GM18499 (cell line): ENCODE results near the gene TMEM250.
"Not testable (repeated sequence)": the region's sequence is repeated elsewhere in the genome, so short reads cannot be mapped to it uniquely, and the experiment has no call there.

Experiments used
- ATAC-seq: cut with Tn5 transposase; IDR thresholded peaks from one replicate; pipeline ENCODE4 v1.9.1; 2021; ENCODE audit warnings: moderate number of reproducible peaks; ENCODE audit not compliant: insufficient read depth, unreplicated experiment

The TMEM250 gene, protein sequence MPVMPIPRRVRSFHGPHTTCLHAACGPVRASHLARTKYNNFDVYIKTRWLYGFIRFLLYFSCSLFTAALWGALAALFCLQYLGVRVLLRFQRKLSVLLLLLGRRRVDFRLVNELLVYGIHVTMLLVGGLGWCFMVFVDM

DNA sequence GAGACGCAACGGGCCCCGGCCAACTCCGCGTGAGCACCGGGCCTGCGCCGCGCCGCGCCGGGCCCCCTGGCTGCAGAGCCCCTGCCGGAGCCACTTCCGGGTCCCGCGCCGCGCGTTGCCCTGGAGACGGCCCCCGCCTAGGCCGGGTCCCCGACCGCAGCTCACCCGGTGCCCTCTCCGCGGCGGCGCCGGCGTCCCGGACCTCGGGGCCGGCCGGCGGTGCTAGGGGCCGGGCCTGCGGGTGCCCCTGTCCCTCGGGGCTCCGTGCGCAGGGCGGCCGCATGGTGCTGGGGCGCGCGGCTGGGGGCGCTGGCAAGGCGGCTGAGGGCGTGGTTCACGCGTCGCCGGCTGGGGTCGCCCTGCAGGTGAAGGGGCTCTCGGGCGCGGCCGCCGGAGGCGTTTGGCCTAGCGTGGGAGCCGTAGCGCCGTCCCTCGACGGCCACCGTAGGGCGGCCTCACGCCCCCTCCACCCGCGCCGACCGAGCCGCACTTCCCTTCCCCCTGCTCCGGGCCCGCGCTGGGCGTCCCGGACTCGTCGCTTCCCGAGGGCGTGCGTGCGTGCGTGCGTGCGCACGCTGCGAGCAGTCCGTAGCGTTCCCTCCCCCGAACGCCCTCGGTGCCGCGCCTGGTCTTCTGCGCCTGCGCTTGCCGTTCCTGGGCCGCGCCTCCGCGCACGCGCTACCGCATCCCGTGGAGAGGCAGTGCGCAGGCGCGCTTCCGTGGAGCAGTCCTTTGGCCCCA lies at the start of gene TMEM250:
Gene TMEM250 (minus strand): TSS at position 556 of the 741 bp plus-strand sequence. CDS start 1,975 bp downstream, outside the sequence.
- ATAC-seq = peak; percentile 38

DNA sequence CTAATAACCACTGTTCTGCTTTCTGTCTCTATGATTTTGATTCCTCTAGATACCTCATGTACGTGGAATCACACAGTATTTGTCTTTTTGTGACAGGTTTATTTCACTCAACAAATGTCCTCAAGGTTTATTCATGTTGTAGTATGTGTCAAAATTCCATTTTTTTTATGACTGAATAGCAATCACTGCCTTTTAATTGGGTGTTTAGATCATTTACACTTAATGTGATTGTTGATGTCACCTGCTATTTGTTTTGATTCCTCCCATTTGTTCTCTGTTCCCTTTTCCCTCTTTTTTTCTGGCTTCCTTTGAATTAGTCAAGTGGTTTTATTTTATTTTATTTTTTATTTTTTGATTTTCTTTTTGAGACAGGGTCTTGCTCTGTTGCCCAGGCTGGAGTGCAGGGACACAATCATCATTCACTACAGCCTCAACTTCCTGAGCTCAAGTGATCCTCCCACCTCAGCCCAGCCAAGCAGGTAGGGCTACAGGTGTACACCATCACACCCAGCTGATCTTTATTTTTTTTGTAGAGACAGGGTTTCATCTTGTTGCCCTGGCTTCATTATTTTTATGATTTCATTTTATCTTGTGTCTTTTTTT lies 44.7 kb upstream of the TMEM250 start:
- ATAC-seq = no peak

DNA sequence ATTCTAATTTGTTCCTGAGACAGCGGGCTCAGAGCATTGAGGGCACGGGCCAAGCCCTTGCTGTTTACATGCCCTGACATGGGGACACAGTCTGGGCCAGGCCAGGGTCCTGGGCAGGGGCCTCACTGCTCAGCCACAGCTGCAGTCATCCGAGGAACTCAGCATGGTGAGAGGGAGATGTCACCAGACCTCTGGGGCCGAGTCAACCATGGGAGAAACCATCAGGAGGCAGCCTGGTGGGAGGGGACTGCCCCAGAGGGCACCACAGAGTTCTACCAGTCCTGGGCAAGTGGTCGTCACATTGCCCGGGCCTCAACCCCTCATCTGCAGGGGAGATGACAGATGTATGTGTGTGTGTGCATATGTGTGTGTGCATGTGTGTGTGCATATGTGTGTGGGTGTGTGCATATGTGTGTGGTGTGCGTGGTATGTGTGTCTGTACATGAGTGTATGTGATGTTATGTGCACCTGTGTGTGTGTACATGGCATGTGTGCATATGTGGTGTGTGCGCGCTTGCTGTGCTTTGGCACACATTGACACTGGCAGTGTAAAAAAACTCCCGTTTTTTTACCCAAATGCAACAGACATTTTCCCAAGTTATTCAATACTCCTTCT lies 42.4 kb upstream of the TMEM250 start:
- ATAC-seq = no peak

DNA sequence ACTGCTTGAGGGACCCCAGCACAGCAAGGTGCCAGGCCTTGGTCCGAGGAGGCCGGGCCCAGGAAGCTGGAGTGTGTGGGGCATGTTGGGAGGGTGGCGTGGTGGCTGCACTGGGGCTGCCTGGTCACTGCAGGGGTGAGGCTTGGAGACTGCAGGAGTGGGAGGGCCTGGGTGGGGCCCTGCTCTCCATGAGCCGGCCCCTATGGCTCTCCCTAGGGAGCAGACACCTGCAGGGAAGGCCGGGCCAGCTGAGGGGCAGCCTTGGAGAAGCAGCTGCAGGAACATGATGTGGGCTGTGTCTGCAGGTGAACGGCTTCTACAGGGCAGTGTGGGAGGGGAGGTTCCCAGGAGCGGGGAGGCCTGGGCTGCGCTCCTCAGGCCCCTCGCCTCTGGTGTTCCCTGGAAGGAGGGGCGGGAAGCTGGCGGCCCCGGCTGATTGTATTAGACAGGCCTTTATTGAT lies 41.7 kb upstream of the TMEM250 start:
- ATAC-seq = no peak

DNA sequence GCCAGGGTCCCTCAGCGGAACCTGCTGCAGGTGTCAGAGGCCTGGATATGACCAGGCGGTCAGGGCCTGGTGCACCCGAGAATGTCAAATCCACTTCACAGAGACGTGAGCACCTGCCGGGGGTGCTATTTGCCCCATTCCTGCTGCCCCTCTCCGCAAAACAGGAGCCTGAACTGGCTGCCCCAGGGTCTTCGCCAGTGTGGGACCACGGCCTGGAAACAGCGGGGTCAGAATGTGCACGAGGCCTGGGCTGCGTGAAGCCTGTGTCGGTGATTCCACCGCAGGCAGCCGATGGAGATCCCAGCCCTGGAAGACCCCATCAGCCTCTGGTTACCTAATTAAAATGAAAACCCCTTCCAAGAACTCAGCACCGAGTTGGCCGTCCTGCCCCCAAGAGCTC lies 41.2 kb upstream of the TMEM250 start:
- no peak for ATAC-seq

DNA sequence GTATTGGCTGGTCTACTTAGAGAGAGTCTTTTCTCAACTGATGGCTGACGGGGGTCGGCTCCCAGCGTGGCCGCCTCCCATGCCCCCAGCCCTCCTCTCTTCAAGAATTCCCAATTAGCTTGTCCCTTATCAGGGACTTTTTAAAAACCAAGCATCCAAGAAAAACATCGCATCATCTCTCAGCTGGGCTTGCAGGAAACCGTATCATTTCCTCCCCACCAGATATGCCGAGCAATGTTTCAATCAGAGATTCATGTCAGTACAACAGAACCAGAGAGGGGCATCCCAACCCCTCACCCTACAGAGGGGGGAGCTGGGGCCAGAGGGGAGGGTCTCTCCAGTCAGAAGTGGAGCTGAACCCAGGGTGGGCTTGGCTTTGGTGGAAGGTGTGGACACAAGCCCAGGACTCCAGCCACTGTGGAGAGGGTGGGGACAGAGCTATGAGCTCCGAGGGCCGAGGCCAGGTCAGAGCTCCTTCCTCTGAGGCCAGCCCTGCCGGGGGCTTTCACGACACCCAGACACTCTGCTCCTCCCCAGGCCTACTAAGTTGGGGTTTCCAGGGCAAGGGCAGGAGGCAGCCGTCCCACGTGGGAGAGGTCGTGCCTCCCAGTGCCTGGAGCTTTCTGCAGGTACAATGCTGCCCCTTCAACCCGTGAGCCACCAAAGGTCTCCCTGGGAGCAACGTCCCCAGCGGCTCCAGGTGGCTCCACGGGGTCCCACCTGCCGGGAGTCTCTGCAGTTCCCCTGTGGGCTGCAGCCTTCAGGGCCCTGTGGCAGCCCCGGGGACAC lies 39.0 kb upstream of the TMEM250 start:
- ATAC-seq = no peak

DNA sequence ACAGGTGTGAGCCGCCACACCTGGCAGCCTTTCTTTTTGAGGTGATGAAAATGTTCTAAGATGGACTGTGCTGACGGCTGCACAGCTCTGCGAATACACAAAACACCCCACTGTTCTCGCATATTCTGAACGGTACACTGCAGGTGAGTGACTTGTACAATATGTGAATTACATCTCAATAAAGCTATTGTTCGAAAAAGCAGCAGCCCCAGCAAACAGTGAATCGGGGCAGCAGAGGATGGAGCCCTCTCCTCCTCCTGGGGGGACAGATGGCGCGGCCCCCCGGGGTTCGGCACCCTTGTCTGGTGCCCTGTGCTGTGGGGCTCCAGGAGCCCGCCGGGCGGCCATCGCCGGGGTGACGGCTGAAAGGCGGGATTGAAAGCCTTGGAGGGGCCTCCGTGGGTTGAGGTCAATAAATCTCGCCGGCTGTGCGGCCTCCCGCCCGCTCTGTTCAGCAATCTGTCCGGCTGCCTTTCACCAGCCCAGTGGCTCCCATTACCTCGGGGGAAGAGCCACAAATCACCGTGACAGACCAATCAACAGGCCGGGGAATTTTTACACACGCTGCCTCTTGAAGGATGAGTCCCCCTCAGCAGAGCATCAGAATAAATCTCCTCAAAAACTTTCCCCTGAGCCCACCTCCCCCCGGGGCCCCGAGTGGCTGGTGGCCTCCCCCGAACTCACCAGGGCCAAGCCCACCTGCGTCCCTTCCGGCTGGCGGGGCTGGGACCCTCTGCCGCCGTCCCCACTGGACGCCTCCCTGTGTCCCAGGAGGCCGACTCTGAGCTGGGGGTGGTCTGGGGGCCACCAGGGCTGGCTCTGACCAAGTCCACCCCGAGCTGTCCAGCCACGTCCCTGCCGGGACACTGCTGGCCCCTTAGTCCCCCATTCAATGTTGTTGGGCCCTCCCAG lies 37.8 kb upstream of the TMEM250 start:
- no peak for ATAC-seq

DNA sequence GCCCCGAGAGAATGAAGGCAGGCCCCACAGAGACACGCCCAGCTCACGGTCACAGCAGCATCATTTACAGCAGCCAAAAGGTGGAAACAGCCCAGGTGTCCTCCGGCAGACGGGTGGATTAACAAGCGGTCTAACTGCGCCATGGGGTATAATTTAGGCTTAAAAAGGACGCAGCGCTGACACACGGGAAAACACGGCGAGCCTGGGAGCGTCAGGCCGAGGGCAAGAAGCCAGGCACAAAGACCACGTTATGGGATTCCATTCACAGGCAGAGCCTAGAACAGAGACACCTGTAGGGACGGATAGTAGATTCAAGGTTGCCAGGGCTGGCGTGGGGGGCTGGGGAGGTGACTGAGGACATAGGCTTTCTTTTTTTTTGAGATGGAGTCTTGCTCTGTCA lies 36.9 kb upstream of the TMEM250 start:
- no peak for ATAC-seq

DNA sequence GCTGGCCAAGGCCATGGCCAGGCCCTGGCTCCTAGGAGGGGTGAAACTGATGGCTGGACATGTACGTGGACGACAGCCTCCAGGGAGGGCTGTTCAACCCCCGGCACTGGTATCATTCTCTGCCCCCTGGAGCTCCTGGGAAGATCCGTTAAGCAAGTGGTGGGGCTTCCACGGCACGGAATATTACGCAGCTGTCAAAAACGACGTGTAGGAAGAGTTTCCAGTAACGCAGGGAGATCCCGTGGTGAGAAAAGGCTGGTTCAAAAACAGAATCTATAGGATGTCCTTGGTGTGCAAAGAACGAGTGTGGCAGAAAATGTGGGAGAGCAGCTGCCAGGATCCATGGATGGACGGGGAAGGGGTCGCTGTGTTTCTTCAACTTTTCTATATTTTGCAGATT lies 36.3 kb upstream of the TMEM250 start:
- no peak for ATAC-seq

DNA sequence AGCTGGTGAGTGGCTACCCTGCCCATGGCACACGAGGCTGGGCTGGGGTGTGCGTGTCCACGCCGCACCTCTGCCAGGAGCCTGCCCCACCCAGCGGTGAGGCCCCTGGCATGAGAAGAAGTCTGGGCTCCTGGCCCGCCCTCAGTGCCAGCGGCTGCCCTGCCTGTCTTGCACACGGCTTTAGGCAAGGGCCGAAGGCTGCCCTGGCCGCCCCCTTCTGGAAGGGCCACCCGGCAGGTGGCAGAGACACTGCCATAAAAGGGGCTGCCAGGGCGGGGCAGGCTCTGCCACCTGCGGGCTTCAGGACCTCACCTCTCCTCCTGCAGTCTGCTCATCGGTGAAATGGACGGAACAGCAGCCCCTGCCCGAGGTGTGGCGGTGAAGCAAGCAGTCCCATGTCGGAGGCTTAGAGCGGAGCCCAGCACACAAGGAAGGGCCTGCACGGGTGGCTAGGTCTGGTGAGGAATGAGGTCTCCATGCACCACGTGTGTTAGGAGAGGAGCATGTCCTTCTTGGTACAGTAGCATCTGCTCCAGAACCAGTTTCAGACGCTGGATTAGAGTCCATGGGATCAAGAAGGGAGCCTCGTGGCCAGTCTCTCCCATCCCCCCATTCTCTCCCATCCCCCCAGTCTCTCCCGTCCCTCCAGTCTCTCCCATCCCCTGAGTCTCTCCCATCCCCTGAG lies 34.8 kb upstream of the TMEM250 start:
- no peak for ATAC-seq

DNA sequence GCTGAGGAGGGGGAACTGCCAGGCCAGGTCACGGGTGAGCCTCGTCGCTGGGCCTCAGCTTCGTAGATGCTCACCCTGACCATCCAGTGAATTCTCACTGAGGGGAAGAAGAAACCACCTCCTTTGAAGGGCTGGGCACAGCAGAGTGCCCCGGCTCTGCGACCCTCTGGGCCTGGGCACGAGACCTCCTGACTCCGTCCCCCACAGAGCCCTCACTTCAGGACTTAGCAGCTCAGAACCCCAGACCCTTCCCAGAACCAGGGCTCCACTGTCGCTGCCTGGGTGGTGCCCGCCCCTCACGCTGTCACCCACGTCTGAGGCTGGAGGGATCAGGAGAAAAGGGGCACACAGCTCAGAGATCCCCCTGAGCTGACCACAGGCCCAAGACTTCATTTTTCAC lies 34.3 kb upstream of the TMEM250 start:
- no peak for ATAC-seq

DNA sequence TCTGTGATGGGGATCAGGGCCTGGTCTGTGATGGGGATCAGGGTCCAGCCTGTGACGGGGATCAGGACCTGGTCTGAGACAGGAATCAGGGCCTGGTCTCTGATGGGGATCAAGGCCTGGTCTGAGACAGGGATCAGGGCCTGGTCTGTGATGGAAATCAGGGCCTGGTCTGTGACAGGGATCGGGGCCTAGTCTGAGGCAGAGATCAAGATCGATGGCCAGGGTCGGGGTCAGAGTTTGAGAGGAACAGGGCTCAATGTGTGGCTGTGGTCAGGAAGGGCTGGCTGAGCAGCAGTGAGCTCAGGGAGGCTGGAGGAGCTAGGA lies 33.8 kb upstream of the TMEM250 start:
- ATAC-seq = no peak

DNA sequence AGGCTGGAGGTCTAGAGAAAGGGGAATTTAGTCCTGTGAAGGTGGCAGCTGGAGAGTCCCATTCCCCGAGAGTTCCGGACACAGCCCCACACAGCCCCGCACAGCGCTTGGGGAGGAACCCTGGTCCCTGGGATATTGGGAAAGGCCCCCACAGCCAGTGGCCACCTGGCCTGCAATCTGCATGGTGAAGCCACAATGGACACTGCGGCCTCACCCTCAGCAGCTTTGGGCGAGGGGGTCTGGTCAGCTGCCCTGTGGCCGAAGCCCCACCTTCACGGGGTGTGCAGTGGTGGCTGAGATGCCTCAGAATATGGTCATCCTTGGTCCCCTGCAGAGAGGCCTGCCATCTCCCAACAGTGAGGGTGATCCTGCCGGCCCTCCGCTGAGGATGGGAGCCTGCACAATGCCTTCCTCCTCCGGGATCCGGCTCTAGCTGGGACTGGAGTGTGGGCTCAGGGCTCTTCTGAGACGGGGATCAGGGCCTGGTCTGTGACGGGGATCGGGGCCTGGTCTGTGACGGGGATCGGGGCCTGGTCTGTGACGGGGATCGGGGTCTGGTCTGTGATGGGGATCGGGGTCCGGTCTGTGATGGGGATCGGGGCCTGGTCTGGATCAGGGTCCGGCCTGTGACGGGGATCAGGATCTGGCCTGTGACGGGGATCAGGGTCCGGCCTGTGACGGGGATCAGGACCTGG lies 33.3 kb upstream of the TMEM250 start:
- ATAC-seq = no peak

DNA sequence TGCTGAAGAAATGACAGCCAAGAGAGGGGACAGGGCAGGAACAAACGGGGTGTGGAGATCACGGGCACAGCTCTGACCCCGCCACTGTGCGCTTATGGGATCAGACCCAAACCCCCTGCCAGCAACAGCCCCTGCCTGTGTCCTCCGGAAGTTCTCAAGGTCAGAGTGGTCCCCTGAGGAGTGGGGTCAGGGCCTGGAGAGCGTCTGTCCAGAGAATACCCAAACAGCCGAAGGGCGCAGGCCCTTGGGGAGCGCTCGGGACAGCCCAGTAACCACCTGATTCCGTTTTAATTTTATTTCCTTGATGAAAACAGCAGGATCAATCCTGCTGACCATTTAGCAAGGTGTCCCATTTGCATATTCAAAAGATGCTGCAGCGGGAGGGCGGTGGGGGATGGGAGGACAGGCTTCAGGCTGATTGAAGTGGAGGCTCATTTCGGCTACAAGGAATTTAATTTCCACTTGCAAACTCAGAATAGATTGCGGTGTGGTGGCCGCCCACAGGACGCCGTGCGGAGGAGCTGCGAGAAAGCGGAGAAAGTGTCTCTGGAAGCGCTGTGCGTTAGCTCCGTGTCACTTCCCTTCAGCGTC lies 32.6 kb upstream of the TMEM250 start:
- no peak for ATAC-seq

DNA sequence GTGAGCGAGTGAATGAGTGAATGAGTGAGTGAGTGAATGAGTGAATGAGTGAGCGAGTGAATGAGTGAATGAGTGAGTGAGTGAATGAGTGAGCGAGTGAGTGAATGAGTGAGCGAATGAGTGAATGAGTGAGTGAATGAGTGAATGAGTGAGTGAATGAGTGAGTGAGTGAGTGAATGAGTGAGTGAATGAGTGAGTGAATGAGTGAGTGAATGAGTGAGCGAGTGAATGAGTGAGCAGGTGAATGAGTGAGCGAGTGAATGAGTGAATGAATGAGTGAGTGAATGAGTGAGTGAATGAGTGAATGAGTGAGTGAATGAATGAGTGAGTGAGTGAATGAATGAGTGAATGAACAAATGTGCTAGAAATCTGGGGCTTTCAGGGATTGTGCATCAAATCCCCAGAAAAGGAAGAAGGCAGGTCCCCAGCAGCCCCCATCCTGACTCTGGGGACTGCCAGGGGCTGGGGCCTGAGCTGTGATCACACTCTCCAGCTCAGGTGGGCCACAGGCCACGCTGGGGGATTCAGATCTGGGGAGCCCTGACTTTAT lies 32.1 kb upstream of the TMEM250 start:
- ATAC-seq = not testable (repeated sequence)

DNA sequence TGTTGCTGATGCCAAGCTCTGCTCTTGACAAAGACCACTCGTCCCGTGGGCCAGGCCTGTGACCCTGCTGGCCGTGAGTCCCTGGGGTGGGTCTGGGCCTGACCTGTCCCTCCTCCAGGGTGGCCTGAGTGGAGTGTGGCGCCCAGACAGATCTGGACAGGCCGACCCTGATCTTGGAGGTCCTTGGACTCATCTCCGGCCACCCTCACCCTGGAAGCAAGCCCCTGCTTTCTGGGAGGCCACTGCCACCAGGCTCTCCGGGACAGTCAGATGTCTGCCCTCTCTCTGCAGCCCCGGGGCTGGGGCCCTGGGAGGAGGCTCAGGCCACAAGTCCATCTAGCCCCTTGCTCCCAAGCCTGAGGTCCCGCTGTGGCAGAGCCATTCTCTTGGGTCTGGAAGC lies 31.2 kb upstream of the TMEM250 start:
- ATAC-seq = no peak

DNA sequence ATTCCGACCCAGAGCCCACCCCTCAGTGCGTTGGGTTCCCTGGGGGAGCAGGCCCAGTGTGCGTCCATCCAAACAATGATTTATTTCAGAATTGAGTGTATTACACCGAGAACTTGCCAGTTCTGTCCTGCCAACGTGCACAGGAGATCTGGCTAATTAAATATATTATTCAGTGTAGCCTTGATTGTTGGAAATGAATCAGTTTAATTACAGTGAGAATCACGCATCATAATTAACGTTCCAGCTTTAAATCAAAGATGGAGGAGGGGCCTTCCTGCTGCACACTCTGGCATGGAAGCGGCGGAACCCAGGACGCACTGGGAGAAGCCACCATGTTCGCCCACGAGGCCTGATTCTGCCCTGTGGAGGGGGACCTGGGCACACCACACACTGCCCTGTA lies 30.7 kb upstream of the TMEM250 start:
- ATAC-seq = no peak

DNA sequence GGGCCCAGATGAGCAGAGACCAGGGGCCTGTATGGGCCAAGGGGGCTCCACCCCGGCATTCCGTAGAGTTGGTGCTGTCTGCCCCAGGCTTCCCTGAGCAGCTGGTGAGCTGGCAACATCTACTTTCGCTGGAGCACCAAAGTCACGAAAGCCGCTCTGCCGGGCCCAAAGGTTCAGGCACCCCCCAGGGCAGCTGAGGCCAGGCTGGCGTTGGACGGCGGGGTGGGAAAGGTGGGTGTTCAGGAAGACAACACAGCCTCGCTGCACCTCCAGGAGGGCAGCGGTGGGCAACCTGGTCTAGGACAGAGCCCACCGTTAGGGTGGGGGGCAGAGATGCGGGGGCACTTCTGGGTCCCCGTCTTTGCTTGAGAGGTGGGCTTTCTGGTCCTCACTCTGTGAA lies 30.1 kb upstream of the TMEM250 start:
- no peak for ATAC-seq
